HAP-1 (cell line): ENCODE data around the gene GDNF.

ENCODE experiments used
- DNase-seq, 2 experiments: peaks; one replicate each; pipeline ENCODE4 v3.0.0-alpha.2; 2016 to 2020; ENCODE audit warnings: low spot score in 2 of 2
- H3K27me3 ChIP-seq: fragments of 250-450 bp; sonication (Bioruptor Pico); 2 replicates; pipeline ENCODE4 v1.5.1; 2020; ENCODE audit warnings: low read depth, mild to moderate bottlenecking, moderate library complexity
- H3K36me3 ChIP-seq: fragments of 250-450 bp; sonication (Bioruptor Pico); replicated peaks from 2 replicates; pipeline ENCODE4 v1.5.1; 2020; ENCODE audit warnings: mild to moderate bottlenecking
- H3K4me1 ChIP-seq: fragments of 250-450 bp; sonication (Bioruptor Pico); 2 replicates; pipeline ENCODE4 v1.5.1; 2020; ENCODE audit warnings: mild to moderate bottlenecking
- H3K4me3 ChIP-seq: fragments of 250-450 bp; sonication (Bioruptor Pico); 2 replicates; pipeline ENCODE4 v1.5.1; 2020; ENCODE audit warnings: mild to moderate bottlenecking, moderate library complexity
- H3K9me3 ChIP-seq: fragments of 250-450 bp; sonication (Bioruptor Pico); 2 replicates; pipeline ENCODE4 v1.5.1; 2020; ENCODE audit warnings: mild to moderate bottlenecking, moderate library complexity
- in situ Hi-C: fragments of 300-500 bp; cut with MboI; formaldehyde crosslinking; loops from 3 replicates; pipeline ENCODE4 v1.14.3; 2020; ENCODE audit warnings: low sequenced_read_pairs, inconsistent platforms, mixed read lengths

GDNF gene

DNA sequence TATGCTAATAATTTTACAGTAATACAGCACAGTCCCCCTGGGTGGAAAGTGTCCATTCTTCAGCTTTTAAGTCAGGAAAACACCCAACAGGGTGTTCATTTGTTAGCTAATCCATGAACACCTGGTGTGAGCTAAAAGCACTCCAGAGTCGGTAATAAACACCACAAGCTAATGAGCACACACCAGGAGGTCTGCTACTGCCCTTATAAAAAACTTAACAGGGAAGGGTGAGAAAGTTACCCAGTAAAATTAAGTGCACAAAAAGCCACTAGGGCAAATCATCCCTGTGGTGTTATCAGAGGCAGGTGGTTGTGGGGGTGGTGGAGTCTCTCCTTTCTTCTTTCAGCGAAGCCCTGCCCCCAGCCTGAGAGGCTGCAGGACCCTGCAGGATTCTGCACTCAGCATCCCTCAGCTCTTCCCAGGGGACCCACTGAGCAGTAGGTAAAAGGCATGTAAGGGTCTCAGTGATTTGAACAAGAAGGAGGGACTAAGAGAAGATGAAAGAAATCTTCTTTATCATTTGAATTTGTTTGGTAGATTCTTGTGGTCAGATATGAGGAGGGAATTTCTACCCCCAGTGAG lies 14.4 kb downstream of the GDNF start:
- Histone ChIP-seq H3K4me1 (no peaks in the 10 kb centered on the region), H3K4me3 (no peak overlapping the region), H3K36me3 (no peaks in the 10 kb centered on the region), H3K27me3 (peaks cover 11% of the 10 kb centered on the region; the same call in 1 of the 2 replicates), H3K9me3 (no peaks in the 10 kb centered on the region)
- in situ Hi-C loops: no loop called here
- DNase-seq: no peak

DNA sequence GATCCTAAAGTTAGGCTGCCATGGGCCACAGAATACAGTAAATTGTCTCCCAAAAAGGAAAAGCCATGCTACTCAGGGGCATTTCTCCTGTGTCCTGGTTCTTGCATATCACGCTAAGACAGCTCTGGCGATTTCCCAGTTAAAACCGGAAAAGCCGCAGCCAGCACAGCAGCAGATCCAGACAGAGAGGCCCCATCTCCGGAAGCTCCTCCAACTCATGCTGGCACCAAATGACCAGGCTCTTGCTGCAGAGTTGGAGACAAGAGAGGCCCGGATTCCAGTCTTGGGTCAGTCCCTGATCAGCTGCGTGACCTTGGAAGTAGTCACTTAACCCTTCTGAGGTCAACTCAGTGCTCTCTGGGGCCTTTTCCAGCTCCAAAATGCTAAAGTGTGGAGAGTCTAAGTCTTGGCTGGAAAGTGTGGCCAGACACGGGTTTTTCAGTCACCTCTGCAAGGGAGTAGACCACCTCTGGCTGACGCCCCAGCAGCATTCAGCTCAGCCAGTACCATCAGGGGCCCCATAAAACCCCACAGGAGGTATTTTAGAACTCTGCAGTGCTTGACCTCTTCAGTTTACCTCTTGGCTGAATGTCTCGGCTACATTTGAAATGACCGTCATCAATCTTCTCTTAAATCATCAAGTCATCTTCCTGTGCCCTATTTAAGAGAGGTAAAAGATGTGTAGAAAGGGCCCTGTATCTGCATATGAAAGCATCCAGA lies 16.2 kb downstream of the GDNF start:
- Histone ChIP-seq H3K36me3 (no peaks in the 10 kb centered on the region), H3K4me1 (no peaks in the 10 kb centered on the region), H3K4me3 (no peak overlapping the region), H3K27me3 (peaks cover 9% of the 10 kb centered on the region), H3K9me3 (no peaks in the 10 kb centered on the region)
- in situ Hi-C loops: no loop called here
- DNase-seq: no peak

DNA sequence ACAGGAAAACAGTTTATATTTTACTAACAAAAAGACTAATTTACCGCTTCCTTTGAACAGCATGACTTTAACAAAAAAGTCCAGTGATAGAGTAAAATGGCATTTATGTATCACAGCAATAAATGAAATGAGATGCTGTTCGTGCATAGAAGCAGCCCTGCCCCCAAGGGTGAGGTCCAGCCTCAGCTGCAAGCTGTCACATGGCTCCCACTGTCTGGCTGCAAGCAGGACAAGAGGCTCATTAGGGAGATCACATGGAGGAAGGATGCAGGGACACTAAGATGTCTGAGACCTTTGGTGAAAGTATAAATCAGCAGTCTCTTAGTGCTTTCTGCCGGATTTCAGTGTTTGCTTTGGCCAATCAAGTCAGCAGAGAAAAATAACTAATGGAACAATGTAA lies 23.0 kb downstream of the GDNF start:
- peaks cover 4% of the 10 kb centered on the region for H3K27me3 ChIP-seq
- no peaks in the 10 kb centered on the region for H3K4me1 ChIP-seq
- no peaks in the 10 kb centered on the region for H3K36me3 ChIP-seq
- DNase-seq: no peak
- in situ Hi-C loops: no loop called here
- no peaks in the 10 kb centered on the region for H3K9me3 ChIP-seq
- no peak overlapping the region for H3K4me3 ChIP-seq

DNA sequence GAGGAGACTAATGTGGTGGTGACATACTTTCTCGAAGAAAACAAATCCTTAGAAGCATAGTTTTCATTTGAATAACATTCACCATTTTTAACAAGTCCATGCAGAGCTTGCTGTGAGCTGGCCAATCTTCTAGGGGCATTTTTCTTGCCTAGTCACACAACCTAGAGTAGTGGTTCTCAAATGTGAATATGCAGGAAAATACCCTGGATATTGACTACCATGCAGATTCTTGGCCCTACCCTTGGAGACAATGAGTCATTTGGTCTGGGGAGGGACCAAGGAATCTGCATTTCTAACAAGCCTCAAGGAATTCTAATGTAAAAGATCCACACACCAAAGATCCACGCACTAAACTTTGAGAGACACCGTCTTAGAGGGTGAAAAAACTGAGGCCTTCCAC lies 23.5 kb downstream of the GDNF start:
- no peaks in the 10 kb centered on the region for H3K36me3 ChIP-seq
- H3K4me3 ChIP-seq: no peak overlapping the region
- no peaks in the 10 kb centered on the region for H3K9me3 ChIP-seq
- H3K4me1 ChIP-seq: no peaks in the 10 kb centered on the region
- peaks cover 4% of the 10 kb centered on the region for H3K27me3 ChIP-seq
- DNase-seq: no peak
- in situ Hi-C loops: no loop called here

DNA sequence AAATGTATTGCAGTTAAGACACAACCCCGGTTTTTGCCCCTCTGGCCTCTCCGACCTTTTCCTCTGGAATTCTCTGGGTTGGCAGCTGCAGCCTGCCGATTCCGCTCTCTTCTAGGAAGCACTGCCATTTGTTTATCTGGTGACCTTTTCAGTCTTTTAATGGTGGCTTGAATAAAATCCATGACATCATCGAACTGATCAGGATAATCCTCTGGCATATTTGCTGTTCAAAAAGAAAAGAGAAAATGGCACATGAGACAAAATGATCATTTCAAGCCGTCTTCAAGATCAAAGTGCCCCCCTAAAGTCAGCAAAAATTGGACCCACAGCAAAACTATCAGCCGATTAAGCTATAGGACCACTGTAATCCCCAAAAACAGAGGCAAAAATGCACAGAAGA lies 23.9 kb downstream of the GDNF start:
- peaks cover 4% of the 10 kb centered on the region for H3K27me3 ChIP-seq
- H3K36me3 ChIP-seq: no peaks in the 10 kb centered on the region
- H3K9me3 ChIP-seq: no peaks in the 10 kb centered on the region
- no peaks in the 10 kb centered on the region for H3K4me1 ChIP-seq
- in situ Hi-C loops: no loop called here
- H3K4me3 ChIP-seq: no peak overlapping the region
- no peak for DNase-seq

DNA sequence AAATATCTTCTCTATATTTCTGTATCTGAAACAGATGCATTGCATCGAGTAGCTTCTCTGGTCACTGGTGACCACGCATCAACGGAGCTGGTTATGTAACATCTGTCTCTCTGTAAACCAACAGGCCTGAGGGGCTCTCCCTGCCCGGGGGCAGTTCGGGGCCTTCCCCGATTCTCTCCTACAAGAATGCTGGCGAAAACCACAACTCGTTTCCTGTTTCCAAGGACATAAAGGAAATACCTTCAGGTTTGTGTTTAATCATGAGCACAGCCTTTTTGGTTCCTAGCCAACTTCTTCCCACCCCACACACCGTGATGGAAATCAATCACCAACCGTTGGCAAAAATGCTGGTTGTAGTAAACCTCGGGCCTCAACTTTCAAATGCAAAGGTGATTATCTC lies 25.1 kb downstream of the GDNF start:
- no peaks in the 10 kb centered on the region; the same call in 1 of the 2 replicates for H3K27me3 ChIP-seq
- H3K36me3 ChIP-seq: no peaks in the 10 kb centered on the region
- in situ Hi-C loops: no loop called here
- H3K4me1 ChIP-seq: no peaks in the 10 kb centered on the region
- H3K4me3 ChIP-seq: no peak overlapping the region
- DNase-seq: no peak
- no peaks in the 10 kb centered on the region for H3K9me3 ChIP-seq

DNA sequence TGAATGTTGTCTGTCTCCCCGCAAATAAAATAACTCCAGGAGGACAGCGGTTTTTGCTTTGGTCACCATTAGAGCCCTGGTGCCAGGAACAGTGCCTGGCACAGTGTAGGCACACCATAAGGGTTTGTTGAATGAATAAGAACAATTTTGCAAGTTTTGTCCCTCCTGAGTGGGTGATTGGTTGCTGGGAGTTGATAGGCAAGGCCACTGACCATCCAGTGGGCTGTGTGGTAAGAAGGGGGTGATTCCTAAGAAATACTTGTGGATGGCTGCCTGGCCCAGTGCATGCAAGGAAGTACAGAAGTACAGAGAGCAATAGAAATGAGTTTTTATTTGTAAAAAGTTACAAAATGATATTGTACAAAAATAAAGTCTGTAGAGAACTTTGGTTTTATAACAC lies 27.5 kb downstream of the GDNF start:
- DNase-seq: no peak
- no peak overlapping the region for H3K4me3 ChIP-seq
- in situ Hi-C loops: no loop called here
- no peaks in the 10 kb centered on the region for H3K36me3 ChIP-seq
- H3K27me3 ChIP-seq: no peaks in the 10 kb centered on the region
- H3K9me3 ChIP-seq: no peaks in the 10 kb centered on the region
- H3K4me1 ChIP-seq: no peaks in the 10 kb centered on the region

DNA sequence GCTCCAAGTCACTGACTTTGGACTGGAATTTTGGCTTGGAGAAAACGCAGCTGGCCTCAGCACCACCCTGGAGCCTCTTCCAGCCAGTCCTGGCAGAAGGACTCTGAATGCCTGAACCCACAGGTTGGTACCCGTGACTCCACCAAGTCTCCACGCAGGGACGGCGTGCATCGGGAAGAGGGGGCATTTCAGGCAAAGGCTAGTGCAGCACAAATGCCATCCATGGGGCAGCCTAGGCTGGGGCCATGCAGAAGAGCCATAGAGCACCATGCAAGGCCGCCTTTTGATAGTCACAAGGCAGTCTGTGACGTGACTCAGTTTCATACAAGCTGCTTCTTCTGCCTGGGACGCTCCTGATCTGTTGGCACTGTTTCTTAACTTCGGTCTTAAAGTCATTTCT lies 28.0 kb downstream of the GDNF start:
- no peak for DNase-seq
- Histone ChIP-seq H3K9me3 (no peaks in the 10 kb centered on the region), H3K4me1 (no peaks in the 10 kb centered on the region), H3K4me3 (no peak overlapping the region), H3K27me3 (no peaks in the 10 kb centered on the region), H3K36me3 (no peaks in the 10 kb centered on the region)
- in situ Hi-C loops: no loop called here

GRCh38 chr5:37810311-37810710 lies 29.5 kb downstream of the GDNF start:
- no peaks in the 10 kb centered on the region for H3K4me1 ChIP-seq
- in situ Hi-C loops: no loop called here
- no peaks in the 10 kb centered on the region for H3K9me3 ChIP-seq
- H3K4me3 ChIP-seq: no peak overlapping the region
- no peaks in the 10 kb centered on the region for H3K36me3 ChIP-seq
- no peak for DNase-seq
- no peaks in the 10 kb centered on the region for H3K27me3 ChIP-seq

- Histone ChIP-seq H3K36me3 (no peaks in the 10 kb centered on the region), H3K4me1 (no peaks in the 10 kb centered on the region), H3K27me3 (no peaks in the 10 kb centered on the region), H3K4me3 (no peak overlapping the region), H3K9me3 (no peaks in the 10 kb centered on the region)
- in situ Hi-C loops: no loop called here
- no peak for DNase-seq
Measured at GRCh38 chr5:37808945-37809344, 30.9 kb downstream of the GDNF start.

DNA sequence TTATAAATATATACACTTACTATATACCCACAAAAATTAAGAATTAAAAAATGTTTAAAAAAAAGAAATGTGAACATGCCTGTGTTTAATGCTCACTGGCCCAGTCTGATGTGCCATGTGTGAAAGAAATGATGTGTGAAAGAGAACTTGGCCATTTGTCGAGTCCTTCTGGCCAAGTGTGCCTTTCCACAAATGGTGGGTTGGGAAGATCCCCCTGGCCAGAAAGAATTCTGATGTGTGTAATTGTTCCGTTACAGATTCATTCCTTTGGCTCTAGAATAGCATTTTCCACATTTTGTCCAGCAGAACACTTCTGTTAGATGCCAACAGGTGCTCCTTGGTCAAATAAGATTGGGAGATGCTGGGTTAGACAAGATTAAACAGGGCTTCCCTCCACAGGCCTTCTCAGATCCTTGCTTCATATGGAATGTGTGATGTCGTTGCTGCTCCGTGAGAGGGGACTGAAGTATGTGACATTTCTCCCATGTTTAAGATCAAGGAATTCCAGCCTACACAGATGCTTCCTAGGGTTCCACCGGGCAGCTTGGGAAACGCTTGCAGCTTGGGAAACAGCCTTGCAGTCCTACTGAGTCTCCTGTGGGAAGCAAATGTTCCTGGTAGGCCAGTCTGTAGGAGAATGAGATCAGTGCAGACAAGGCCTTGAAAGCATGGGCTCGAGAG lies 32.1 kb downstream of the GDNF start:
- Histone ChIP-seq H3K4me1 (no peaks in the 10 kb centered on the region), H3K27me3 (no peaks in the 10 kb centered on the region), H3K36me3 (no peaks in the 10 kb centered on the region), H3K9me3 (no peaks in the 10 kb centered on the region), H3K4me3 (no peak overlapping the region)
- DNase-seq: no peak
- in situ Hi-C loops: no loop called here

DNA sequence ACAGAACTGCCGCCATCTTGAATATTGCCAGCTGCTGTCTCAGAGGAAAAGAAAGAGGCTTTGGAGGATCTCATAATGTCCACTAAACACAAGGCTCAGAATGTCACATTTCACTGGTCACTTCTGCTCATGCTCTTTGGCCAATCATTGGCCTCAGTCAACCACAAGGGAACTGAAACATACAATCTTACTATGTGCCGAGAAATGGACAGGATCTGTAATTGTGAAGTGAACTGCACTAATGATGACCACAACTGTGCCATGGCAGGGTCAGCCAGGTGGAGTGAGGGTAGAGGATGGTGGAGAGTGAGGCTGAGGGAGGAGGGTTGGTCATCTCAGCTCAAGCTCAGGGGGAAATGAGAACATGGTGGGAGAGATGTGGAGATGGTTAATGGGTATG lies 32.8 kb downstream of the GDNF start:
- DNase-seq: no peak
- in situ Hi-C loops: no loop called here
- no peaks in the 10 kb centered on the region for H3K27me3 ChIP-seq
- H3K9me3 ChIP-seq: no peaks in the 10 kb centered on the region
- H3K36me3 ChIP-seq: no peaks in the 10 kb centered on the region
- H3K4me3 ChIP-seq: no peak overlapping the region
- no peaks in the 10 kb centered on the region for H3K4me1 ChIP-seq

- Histone ChIP-seq H3K9me3 (no peaks in the 10 kb centered on the region), H3K4me1 (no peaks in the 10 kb centered on the region), H3K36me3 (no peaks in the 10 kb centered on the region), H3K4me3 (no peak overlapping the region), H3K27me3 (no peaks in the 10 kb centered on the region)
- in situ Hi-C loops: no loop called here
- DNase-seq: no peak
Measured at GRCh38 chr5:37806476-37806875, 33.4 kb downstream of the GDNF start.

DNA sequence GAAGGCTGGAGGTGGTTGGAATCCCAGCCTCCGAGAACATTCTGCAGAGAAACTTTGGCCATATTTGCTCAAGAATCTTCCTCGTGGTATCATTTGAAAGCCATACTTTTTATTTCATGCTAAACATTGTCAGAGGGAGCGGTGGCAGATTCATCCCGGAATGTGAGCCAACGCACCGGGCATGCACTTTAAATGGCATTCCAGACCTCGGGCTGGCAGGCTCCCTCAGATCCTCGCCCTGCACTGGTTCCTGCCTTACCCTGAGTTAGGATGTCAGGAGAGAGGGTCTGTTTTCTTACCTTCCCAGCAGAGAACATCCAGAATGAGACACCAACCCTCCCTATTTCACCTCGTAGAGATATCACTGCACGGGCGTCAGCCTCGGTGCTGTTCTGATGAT lies 33.8 kb downstream of the GDNF start:
- Histone ChIP-seq H3K9me3 (no peaks in the 10 kb centered on the region), H3K4me1 (no peaks in the 10 kb centered on the region), H3K4me3 (no peak overlapping the region), H3K36me3 (no peaks in the 10 kb centered on the region), H3K27me3 (no peaks in the 10 kb centered on the region)
- in situ Hi-C loops: no loop called here
- no peak for DNase-seq
